DMS 273 (cell line): ENCODE results near the gene RNF113A.
A peak's percentile ranks its signal among the peaks of the same experiment; 100 is the strongest.
"Not testable (repeated sequence)": the region's sequence is repeated elsewhere in the genome, so short reads cannot be mapped to it uniquely, and the experiment has no call there.

ENCODE experiments used
- DNase-seq: peaks from one replicate; lab custom pipeline; 2025; ENCODE audit not compliant: unreplicated experiment; lab: John Stamatoyannopoulos, UW

RNF113A gene

GRCh38 chrX:119852382-119853353 lies 18.9 kb downstream of the RNF113A start, which contains the start of gene UPF3B:
Gene UPF3B, minus strand, starts transcription at chrX:119852963. Its CDS starts 35 bp downstream, at chrX:119852928.
- DNase-seq, result peak; percentile 99

- no peak for DNase-seq
Measured at GRCh38 chrX:119833905-119834304, 37.6 kb downstream of the RNF113A start.

GRCh38 chrX:119828446-119828845 lies 43.1 kb downstream of the RNF113A start:
- no peak for DNase-seq

GRCh38 chrX:119826399-119826959 lies 45.1 kb downstream of the RNF113A start:
- DNase-seq, result no peak

- not testable (repeated sequence) for DNase-seq
Measured at GRCh38 chrX:119824221-119824620, 47.3 kb downstream of the RNF113A start.

GRCh38 chrX:119821703-119822102 lies 49.8 kb downstream of the RNF113A start:
- not testable (repeated sequence) for DNase-seq
